WERI-Rb-1 (cell line): ENCODE measurements around the gene PCDHGC4.

ENCODE experiments used
- DNase-seq: peaks from one replicate; pipeline ENCODE4 v3.0.0-alpha.2; 2020
- H3K27ac ChIP-seq: fragments of 250-450 bp; sonication (Bioruptor Pico); 2 replicates; pipeline ENCODE4 v1.5.1; 2020; ENCODE audit warnings: mild to moderate bottlenecking, moderate library complexity
- H3K27me3 ChIP-seq: fragments of 250-450 bp; sonication (Bioruptor Pico); 2 replicates; pipeline ENCODE4 v1.5.1; 2021; ENCODE audit warnings: mild to moderate bottlenecking, low read depth, moderate library complexity; ENCODE audit not compliant: insufficient read depth, severe bottlenecking
- H3K36me3 ChIP-seq: fragments of 250-450 bp; sonication (Bioruptor Pico); 2 replicates; pipeline ENCODE4 v1.5.1; 2020; ENCODE audit warnings: mild to moderate bottlenecking, moderate library complexity
- H3K4me3 ChIP-seq: 2 replicates; pipeline ENCODE4 v1.5.1; 2011; ENCODE audit warnings: low read depth, mild to moderate bottlenecking, control low read depth, low read length
- H3K9me3 ChIP-seq: fragments of 250-450 bp; sonication (Bioruptor Pico); 2 replicates; pipeline ENCODE4 v1.5.1; 2021; ENCODE audit warnings: mild to moderate bottlenecking, moderate library complexity; ENCODE audit not compliant: severe bottlenecking
- CTCF ChIP-seq: IDR thresholded peaks from 2 replicates; pipeline ENCODE4 v1.5.1; 2011; ENCODE audit warnings: low read depth, mild to moderate bottlenecking, control low read depth, inconsistent platforms, low read length

PCDHGC4 gene

DNA sequence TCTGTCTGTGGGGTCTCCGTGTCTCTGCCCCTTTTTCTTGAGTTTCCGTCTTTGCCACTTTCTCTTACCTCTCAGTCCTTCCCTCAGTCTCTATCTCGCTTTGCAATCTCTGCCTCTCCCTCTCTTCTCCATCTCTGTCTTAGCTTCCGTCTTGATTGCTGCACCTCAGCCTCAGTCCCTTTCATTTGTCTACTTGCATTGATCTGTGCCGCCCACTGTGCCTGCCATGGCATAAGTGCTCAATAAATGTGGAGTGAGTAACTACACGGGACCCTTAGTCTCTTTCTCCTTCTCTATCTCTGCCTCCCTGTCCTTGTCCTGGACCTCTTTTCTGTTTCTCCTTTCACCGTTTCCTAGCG lies 10.6 kb downstream of the PCDHGC4 start:
- no peaks in the 10 kb centered on the region for H3K36me3 ChIP-seq
- H3K9me3 ChIP-seq, result no peaks in the 10 kb centered on the region
- H3K4me3 ChIP-seq, result no peak overlapping the region
- no peak for DNase-seq
- TF ChIP-seq CTCF, result no peak
- H3K27me3 ChIP-seq, result no peaks in the 10 kb centered on the region
- H3K27ac ChIP-seq, result no peak overlapping the region

GRCh38 chr5:141496038-141496437 lies 11.2 kb downstream of the PCDHGC4 start:
- H3K9me3 ChIP-seq, result no peaks in the 10 kb centered on the region
- TF ChIP-seq CTCF, result no peak
- H3K4me3 ChIP-seq, result no peak overlapping the region
- no peaks in the 10 kb centered on the region for H3K36me3 ChIP-seq
- no peak for DNase-seq
- H3K27ac ChIP-seq, result no peak overlapping the region
- no peaks in the 10 kb centered on the region for H3K27me3 ChIP-seq

DNA sequence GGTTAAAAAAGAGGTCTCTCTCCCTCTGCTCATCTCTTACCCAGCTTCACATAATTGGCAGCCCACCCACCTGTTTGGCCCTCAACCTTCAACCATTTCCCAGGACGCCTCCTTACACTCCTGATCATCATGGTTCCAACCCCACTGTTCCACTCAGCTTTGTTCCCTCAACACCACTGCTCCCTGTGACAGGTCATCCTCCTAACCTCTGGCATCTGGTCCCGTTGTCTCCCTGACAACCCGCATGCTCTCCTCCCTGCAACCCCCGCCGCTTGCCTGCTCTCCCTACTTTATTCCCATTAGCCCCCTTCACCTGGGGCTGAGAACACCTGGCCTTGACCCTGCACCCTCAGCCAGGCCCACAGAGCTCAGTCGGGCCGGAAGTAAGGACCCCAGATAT lies 16.9 kb downstream of the PCDHGC4 start:
- no peaks in the 10 kb centered on the region for H3K9me3 ChIP-seq
- no peaks in the 10 kb centered on the region for H3K36me3 ChIP-seq
- no peak overlapping the region for H3K4me3 ChIP-seq
- no peaks in the 10 kb centered on the region for H3K27me3 ChIP-seq
- no peak overlapping the region for H3K27ac ChIP-seq
- DNase-seq, result no peak
- TF ChIP-seq CTCF, result no peak

- Histone ChIP-seq H3K27me3 (no peaks in the 10 kb centered on the region), H3K27ac (no peak overlapping the region), H3K4me3 (no peak overlapping the region), H3K9me3 (no peaks in the 10 kb centered on the region), H3K36me3 (no peaks in the 10 kb centered on the region)
- DNase-seq, result no peak
- TF ChIP-seq CTCF, result no peak
Observed at GRCh38 chr5:141503681-141504080, 18.9 kb downstream of the PCDHGC4 start.

- Histone ChIP-seq H3K36me3 (no peaks in the 10 kb centered on the region), H3K4me3 (no peak overlapping the region), H3K9me3 (no peaks in the 10 kb centered on the region), H3K27me3 (no peaks in the 10 kb centered on the region), H3K27ac (no peak overlapping the region)
- DNase-seq, result no peak
- TF ChIP-seq CTCF, result no peak
Observed at GRCh38 chr5:141504216-141504615, 19.4 kb downstream of the PCDHGC4 start.

DNA sequence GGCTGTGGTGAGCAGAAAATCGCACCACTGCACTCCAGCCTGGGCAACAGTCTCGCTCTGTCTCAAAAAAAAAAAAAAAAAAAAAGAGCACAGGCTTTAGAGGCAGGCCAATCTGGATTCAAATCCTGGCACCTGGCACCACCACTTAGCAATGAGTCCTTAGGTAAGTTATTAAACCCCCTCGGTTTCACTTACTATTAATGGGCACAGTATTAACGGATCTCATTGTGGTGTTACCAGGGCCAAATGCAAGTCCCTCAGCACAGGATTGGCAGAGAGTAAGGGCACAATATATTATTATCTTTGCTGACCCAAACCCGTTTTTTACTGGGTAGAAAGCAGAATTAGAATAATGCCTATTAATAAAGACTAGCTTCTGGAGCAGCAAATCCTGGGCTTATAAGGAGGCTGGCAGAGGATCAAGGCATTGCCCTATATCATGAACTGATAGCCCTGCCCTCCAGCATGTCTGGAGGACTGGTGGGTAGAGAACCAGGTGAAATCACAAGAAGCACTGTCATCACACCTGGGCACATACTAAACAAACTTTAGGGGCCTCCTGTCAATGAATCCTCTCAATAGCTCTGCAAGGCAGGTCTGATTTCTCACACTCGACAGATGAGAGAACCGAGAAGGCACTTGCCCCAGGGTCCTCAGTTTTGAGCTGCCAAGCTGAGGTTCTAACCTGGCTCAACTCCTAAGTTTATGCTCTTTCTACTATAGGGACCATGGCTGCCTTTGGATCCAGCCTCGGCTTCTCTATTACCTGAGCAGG lies 21.7 kb downstream of the PCDHGC4 start:
- no peaks in the 10 kb centered on the region for H3K36me3 ChIP-seq
- H3K4me3 ChIP-seq, result no peak overlapping the region
- TF ChIP-seq CTCF, result no peak
- no peaks in the 10 kb centered on the region for H3K9me3 ChIP-seq
- DNase-seq, result no peak
- H3K27ac ChIP-seq, result no peak overlapping the region
- H3K27me3 ChIP-seq, result no peaks in the 10 kb centered on the region
